Measurements from ENCODE around the gene F7.

DNA sequence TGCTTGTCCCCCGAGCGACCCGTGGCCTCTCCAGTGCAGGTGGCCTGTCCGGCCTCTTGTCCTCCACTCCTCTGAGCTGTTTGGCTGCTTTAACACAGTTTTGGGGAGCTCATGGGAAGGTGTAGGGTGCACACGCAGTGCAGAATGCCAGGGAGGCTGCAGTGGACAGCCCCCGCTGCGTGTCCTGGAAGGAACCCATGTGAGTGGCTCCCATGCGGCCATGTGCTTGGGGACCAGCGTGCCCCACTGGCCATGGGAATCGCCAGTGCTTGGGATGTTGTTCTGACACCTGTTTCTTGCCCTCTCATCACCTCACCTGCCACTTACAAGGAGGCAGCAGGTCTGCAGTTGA is 22.6 kb upstream of the F7 start:
- TF ChIP-seq, protein P1, sequence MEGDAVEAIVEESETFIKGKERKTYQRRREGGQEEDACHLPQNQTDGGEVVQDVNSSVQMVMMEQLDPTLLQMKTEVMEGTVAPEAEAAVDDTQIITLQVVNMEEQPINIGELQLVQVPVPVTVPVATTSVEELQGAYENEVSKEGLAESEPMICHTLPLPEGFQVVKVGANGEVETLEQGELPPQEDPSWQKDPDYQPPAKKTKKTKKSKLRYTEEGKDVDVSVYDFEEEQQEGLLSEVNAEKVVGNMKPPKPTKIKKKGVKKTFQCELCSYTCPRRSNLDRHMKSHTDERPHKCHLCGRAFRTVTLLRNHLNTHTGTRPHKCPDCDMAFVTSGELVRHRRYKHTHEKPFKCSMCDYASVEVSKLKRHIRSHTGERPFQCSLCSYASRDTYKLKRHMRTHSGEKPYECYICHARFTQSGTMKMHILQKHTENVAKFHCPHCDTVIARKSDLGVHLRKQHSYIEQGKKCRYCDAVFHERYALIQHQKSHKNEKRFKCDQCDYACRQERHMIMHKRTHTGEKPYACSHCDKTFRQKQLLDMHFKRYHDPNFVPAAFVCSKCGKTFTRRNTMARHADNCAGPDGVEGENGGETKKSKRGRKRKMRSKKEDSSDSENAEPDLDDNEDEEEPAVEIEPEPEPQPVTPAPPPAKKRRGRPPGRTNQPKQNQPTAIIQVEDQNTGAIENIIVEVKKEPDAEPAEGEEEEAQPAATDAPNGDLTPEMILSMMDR (conservative IDR thresholded peaks at IDR 0.05; ENCODE audit: low read depth, low read length), result no peak
- TF ChIP-seq EZH2 (IDR thresholded peaks at IDR 0.05; ENCODE audit: low read length, unreplicated experiment), result no peak

Measured in PC-3 (cell line).